ENCODE results near the gene CCL19. TPM values are rescaled to one million over a fixed set of nuclear protein-coding genes. Genes with fewer than 3 reads are reported as not detected.

Gene CCL19
- polyA plus RNA-seq, 1 of the 3 experiments (the other 2 are of a cell fraction) = not detected

GRCh38 chr9:34659592-34660253 lies 31.4 kb downstream of the CCL19 start:
- Histone ChIP-seq H3K27me3 (ENCODE audit: insufficient read depth) (no peaks in the 10 kb centered on the region), H3K4me1 (ENCODE audit: control insufficient read depth in 1 of 2, insufficient read depth in 2 of 2, low read depth in 1 of 2, low read length in 1 of 2) (peaks cover 4 to 24% of the 10 kb centered on the region in 2 experiments; a peak in 3 of 4 replicates), H2AFZ (ENCODE audit: low read depth) (no peak overlapping the region), H3K9me2 (no peaks in the 10 kb centered on the region), H3K36me3 (replicated peaks in 1 of 2; ENCODE audit: control insufficient read depth in 1 of 2, insufficient read depth in 2 of 2, low read length in 1 of 2) (no peaks in the 10 kb centered on the region), H3K79me2 (ENCODE audit: insufficient read depth) (no peaks in the 10 kb centered on the region), H4K20me1 (ENCODE audit: insufficient read depth) (no peaks in the 10 kb centered on the region), H3F3A (replicated peaks; ENCODE audit: insufficient read depth) (peaks cover 7% of the 10 kb centered on the region), H3K9ac (no peak overlapping the region), H3K9me3 (no peaks in the 10 kb centered on the region), H3K4me3 (ENCODE audit: low read depth in 2 of 2, low read length in 1 of 2) (no peak overlapping the region), H3K27ac (ENCODE audit: low read depth in 2 of 2, low read length in 1 of 2) (no peak overlapping the region), H3K4me2 (no peak overlapping the region)
- POLR2A ChIA-PET = no interaction called here
- DNase-seq = no peak
- 100% methylated on average over 3 of the region's 8 CpGs for WGBS (ENCODE audit: low lambda C conversion rate)
- CTCF ChIA-PET = interaction anchor here (0.7 to 8.1 kb wide), 4 partner anchors 16 to 56 kb away, joined by 3 to 56 read pairs (median 5); no protein-coding TSS in a partner anchor
- TF ChIP-seq FOXJ3 (CRISPR knock-in tag; IDR thresholded peaks at IDR 0.05) (no peak), ELF1 (IDR thresholded peaks at IDR 0.05) (no peak), TCF12 (IDR thresholded peaks at IDR 0.05) (no peak), RCOR1 (IDR thresholded peaks at IDR 0.05; ENCODE audit: low read length) (no peak), FOSL2 (IDR thresholded peaks at IDR 0.05; ENCODE audit: borderline replicate concordance, low read depth) (no peak), IRF3 (IDR thresholded peaks at IDR 0.05; ENCODE audit: low read depth, low read length) (no peak)

- no peak for DNase-seq
- no peak overlapping the region for H3K4me3 ChIP-seq (ENCODE audit: low read depth in 2 of 2, low read length in 1 of 2)
- H3K9me3 ChIP-seq = no peaks in the 10 kb centered on the region
- no peaks in the 10 kb centered on the region for H3K79me2 ChIP-seq (ENCODE audit: insufficient read depth)
- H3K9ac ChIP-seq = no peak overlapping the region
- no peak overlapping the region for H3K4me2 ChIP-seq
- H3K4me1 ChIP-seq (ENCODE audit: control insufficient read depth in 1 of 2, insufficient read depth in 2 of 2, low read depth in 1 of 2, low read length in 1 of 2) = peaks cover 8 to 27% of the 10 kb centered on the region in 2 experiments
- ChIA-PET CTCF (interaction anchor here (0.6 to 2.4 kb wide), 4 partner anchors 12 to 130 kb away, joined by 3 to 7 read pairs (median 3); partner anchors contain the start of gene GALT), POLR2A (no interaction called here)
- H3K9me2 ChIP-seq = no peaks in the 10 kb centered on the region
- no peaks in the 10 kb centered on the region for H3K27me3 ChIP-seq (ENCODE audit: insufficient read depth)
- no peaks in the 10 kb centered on the region for H3K36me3 ChIP-seq (replicated peaks in 1 of 2; ENCODE audit: control insufficient read depth in 1 of 2, insufficient read depth in 2 of 2, low read length in 1 of 2)
- no peak overlapping the region for H3K27ac ChIP-seq (ENCODE audit: low read depth in 2 of 2, low read length in 1 of 2)
- no peaks in the 10 kb centered on the region for H4K20me1 ChIP-seq (ENCODE audit: insufficient read depth)
- no peak for TF ChIP-seq SIN3A (IDR thresholded peaks at IDR 0.05; ENCODE audit: borderline replicate concordance, low read depth, low read length)
- TF ChIP-seq FOXJ3 (CRISPR knock-in tag; IDR thresholded peaks at IDR 0.05) = no peak
- no peak for TF ChIP-seq JUND (IDR thresholded peaks at IDR 0.05)
- TF ChIP-seq YY1 (IDR thresholded peaks at IDR 0.05; ENCODE audit: low read depth) = no peak
- H2AFZ ChIP-seq (ENCODE audit: low read depth) = no peak overlapping the region
- H3F3A ChIP-seq (replicated peaks; ENCODE audit: insufficient read depth) = peaks cover 3% of the 10 kb centered on the region
- WGBS (ENCODE audit: low lambda C conversion rate) = 97% methylated on average over 14 of the region's 14 CpGs
Observed at GRCh38 chr9:34658461-34658860, 32.6 kb downstream of the CCL19 start.

GRCh38 chr9:34656992-34657391 lies 34.1 kb downstream of the CCL19 start:
- Histone ChIP-seq H3K79me2 (ENCODE audit: insufficient read depth) (no peaks in the 10 kb centered on the region), H3K27ac (ENCODE audit: low read depth in 2 of 2, low read length in 1 of 2) (no peak overlapping the region), H3K27me3 (ENCODE audit: insufficient read depth) (no peaks in the 10 kb centered on the region), H3K4me2 (no peak overlapping the region), H3K9me2 (no peaks in the 10 kb centered on the region), H4K20me1 (ENCODE audit: insufficient read depth) (no peaks in the 10 kb centered on the region), H3K36me3 (replicated peaks in 1 of 2; ENCODE audit: control insufficient read depth in 1 of 2, insufficient read depth in 2 of 2, low read length in 1 of 2) (no peaks in the 10 kb centered on the region), H3K4me3 (ENCODE audit: low read depth in 2 of 2, low read length in 1 of 2) (no peak overlapping the region), H3K9me3 (no peaks in the 10 kb centered on the region), H3K4me1 (ENCODE audit: control insufficient read depth in 1 of 2, insufficient read depth in 2 of 2, low read depth in 1 of 2, low read length in 1 of 2) (peaks cover 20 to 41% of the 10 kb centered on the region in 2 experiments), H2AFZ (ENCODE audit: low read depth) (no peak overlapping the region), H3K9ac (no peak overlapping the region), H3F3A (replicated peaks; ENCODE audit: insufficient read depth) (peaks cover 3% of the 10 kb centered on the region)
- WGBS (ENCODE audit: low lambda C conversion rate) = 90% methylated on average over 5 of the region's 5 CpGs
- CTCF ChIA-PET = interaction anchor here (1.5 to 2.4 kb wide), 5 partner anchors 8 to 45 kb away, joined by 4 to 11 read pairs (median 7); partner anchors contain the start of gene GALT
- POLR2A ChIA-PET = no interaction called here
- no peak for DNase-seq
- TF ChIP-seq POLR2AphosphoS5 (IDR thresholded peaks at IDR 0.05; ENCODE audit: low read depth, low read length) (no peak), TAF1 (IDR thresholded peaks at IDR 0.05; ENCODE audit: borderline replicate concordance, low read depth, low read length) (no peak), NFIC (IDR thresholded peaks at IDR 0.05; ENCODE audit: borderline replicate concordance) (no peak), RCOR1 (IDR thresholded peaks at IDR 0.05; ENCODE audit: low read length) (no peak), GATA2 (CRISPR knock-in tag; IDR thresholded peaks at IDR 0.05) (no peak), CHD2 (IDR thresholded peaks at IDR 0.05; ENCODE audit: low read length, partially characterized antibody) (no peak), EZH2phosphoT487 (IDR thresholded peaks at IDR 0.05; ENCODE audit: borderline replicate concordance, low read depth) (no peak), TCF12 (IDR thresholded peaks at IDR 0.05) (no peak), ELF1 (IDR thresholded peaks at IDR 0.05) (no peak), RXRA (IDR thresholded peaks at IDR 0.05; ENCODE audit: borderline replicate concordance, low read depth) (no peak), TEAD4 (IDR thresholded peaks at IDR 0.05; ENCODE audit: borderline replicate concordance, insufficient read depth) (no peak), MAX (IDR thresholded peaks at IDR 0.05; ENCODE audit: low read depth) (no peak), USF2 (IDR thresholded peaks at IDR 0.05; ENCODE audit: borderline replicate concordance, low read depth, low read length) (no peak), RAD21 (IDR thresholded peaks at IDR 0.05; ENCODE audit: low read length) (no peak)

Measured in SK-N-SH (cell line).